Measurements from ENCODE around the gene AKAP13. TPM values are rescaled to one million over a fixed set of nuclear protein-coding genes. Genes with fewer than 3 reads are reported as not detected.

Gene AKAP13
- total and polyA plus RNA-seq, 2 of the 13 experiments (the other 11 are each of a cell fraction or from before 2014, with no cell fraction given) = 6.7 to 27.1 TPM

DNA sequence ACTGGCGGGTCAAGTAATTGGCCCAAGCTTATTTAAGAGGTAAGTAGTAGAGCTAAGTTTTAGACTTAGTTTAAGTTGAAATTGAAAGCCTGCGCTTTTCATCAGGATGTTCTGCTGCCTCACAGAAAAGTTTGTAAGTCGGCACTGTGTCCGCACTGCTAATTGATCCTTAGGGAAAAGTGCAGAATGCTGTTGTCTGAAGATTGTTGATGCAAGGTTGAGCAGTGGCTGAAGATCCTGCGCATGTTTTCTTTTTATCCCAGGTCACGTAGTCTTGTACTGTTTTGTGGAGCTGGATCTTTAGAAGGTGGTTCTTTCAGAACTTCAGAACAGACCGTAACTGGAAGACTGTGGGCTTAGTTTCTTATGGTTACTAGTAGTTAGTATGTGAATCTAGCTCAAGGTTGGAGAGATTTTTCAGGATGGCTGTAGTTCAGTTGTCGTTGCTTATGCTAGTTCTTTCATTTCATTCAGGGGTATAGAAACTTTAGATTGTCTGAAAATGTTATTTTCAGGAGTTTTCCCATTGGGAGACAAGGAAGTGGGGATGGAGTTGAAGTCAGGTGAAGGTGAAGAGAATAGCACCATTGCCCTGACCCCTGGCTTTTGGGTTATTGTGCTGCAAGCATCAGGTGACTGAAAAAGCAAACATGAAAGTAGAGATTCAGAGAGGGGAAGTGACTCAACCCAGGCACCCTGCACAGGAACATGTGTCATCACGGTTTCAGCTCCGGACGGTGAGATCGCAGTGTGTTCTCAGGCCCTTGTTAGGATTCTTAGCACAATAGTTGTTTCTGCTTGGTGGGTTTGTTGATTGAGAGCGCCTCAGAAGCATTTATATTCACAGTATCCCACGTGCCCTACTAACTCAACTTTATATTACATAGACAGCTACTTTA lies 32.8 kb downstream of the AKAP13 start (continued):
- TF ChIP-seq SRSF4 (IDR thresholded peaks at IDR 0.05; ENCODE audit: low read depth, low read length, poor library complexity, severe bottlenecking) (no peak), RFX1 (IDR thresholded peaks at IDR 0.05) (no peak), RARA (CRISPR knock-in tag; IDR thresholded peaks at IDR 0.05) (peak; percentile 91)
- TF ChIP-seq, protein P1, sequence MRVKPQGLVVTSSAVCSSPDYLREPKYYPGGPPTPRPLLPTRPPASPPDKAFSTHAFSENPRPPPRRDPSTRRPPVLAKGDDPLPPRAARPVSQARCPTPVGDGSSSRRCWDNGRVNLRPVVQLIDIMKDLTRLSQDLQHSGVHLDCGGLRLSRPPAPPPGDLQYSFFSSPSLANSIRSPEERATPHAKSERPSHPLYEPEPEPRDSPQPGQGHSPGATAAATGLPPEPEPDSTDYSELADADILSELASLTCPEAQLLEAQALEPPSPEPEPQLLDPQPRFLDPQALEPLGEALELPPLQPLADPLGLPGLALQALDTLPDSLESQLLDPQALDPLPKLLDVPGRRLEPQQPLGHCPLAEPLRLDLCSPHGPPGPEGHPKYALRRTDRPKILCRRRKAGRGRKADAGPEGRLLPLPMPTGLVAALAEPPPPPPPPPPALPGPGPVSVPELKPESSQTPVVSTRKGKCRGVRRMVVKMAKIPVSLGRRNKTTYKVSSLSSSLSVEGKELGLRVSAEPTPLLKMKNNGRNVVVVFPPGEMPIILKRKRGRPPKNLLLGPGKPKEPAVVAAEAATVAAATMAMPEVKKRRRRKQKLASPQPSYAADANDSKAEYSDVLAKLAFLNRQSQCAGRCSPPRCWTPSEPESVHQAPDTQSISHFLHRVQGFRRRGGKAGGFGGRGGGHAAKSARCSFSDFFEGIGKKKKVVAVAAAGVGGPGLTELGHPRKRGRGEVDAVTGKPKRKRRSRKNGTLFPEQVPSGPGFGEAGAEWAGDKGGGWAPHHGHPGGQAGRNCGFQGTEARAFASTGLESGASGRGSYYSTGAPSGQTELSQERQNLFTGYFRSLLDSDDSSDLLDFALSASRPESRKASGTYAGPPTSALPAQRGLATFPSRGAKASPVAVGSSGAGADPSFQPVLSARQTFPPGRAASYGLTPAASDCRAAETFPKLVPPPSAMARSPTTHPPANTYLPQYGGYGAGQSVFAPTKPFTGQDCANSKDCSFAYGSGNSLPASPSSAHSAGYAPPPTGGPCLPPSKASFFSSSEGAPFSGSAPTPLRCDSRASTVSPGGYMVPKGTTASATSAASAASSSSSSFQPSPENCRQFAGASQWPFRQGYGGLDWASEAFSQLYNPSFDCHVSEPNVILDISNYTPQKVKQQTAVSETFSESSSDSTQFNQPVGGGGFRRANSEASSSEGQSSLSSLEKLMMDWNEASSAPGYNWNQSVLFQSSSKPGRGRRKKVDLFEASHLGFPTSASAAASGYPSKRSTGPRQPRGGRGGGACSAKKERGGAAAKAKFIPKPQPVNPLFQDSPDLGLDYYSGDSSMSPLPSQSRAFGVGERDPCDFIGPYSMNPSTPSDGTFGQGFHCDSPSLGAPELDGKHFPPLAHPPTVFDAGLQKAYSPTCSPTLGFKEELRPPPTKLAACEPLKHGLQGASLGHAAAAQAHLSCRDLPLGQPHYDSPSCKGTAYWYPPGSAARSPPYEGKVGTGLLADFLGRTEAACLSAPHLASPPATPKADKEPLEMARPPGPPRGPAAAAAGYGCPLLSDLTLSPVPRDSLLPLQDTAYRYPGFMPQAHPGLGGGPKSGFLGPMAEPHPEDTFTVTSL (CRISPR knock-in tag; IDR thresholded peaks at IDR 0.05; ENCODE audit: borderline replicate concordance) = peak; percentile 69; the same call in 1 of the 2 replicates
- TF ChIP-seq, protein P2, sequence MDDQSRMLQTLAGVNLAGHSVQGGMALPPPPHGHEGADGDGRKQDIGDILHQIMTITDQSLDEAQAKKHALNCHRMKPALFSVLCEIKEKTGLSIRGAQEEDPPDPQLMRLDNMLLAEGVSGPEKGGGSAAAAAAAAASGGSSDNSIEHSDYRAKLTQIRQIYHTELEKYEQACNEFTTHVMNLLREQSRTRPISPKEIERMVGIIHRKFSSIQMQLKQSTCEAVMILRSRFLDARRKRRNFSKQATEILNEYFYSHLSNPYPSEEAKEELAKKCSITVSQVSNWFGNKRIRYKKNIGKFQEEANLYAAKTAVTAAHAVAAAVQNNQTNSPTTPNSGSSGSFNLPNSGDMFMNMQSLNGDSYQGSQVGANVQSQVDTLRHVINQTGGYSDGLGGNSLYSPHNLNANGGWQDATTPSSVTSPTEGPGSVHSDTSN (CRISPR knock-in tag; IDR thresholded peaks at IDR 0.05; ENCODE audit: borderline replicate concordance) = no peak
